HG03039 (cell line): ENCODE results near the gene PAX8.
"Not testable (repeated sequence)": the region's sequence is repeated elsewhere in the genome, so short reads cannot be mapped to it uniquely, and the experiment has no call there.

Source experiments
- ATAC-seq: cut with Tn5 transposase; IDR thresholded peaks from one replicate; pipeline ENCODE4 v1.9.1; 2021; ENCODE audit warnings: mild to moderate bottlenecking, moderate library complexity; ENCODE audit not compliant: unreplicated experiment

The PAX8 gene

GRCh38 chr2:113278742-113279139 is at the start of gene PAX8:
Gene PAX8 (minus strand): TSS chr2:113278921. CDS start chr2:113278394, 527 bp downstream.
- ATAC-seq = no peak

- no peak for ATAC-seq
Measured at GRCh38 chr2:113328043-113328442, 49.3 kb upstream of the PAX8 start.

DNA sequence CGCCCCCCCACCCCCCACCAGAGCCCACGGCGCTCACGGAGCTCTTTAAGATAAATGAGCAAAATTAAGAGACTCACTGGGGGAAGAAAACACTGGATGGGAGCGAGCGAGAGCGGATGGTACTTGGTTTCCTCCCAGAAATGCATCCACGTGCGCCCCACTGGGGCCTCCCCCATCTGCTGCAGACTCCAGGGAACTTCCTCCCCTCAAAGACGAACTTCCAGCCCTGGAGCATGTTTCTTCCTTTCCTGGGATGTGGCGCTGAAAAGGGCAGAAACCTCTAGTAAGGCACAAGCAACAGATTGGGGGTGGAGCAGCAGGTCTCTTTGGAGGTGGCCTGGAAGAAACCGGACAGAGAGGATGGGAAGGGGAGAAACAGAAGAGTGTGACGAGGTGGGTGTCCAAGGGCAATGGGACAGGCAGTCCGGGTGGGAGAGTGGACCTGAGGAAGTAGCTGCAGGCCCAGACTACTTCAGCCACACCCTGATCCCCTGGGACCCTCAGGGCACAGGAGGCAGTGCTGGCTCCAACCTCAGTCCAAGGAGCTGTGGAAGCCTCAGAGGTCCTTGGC is 46.5 kb upstream of the PAX8 start:
- not testable (repeated sequence) for ATAC-seq

DNA sequence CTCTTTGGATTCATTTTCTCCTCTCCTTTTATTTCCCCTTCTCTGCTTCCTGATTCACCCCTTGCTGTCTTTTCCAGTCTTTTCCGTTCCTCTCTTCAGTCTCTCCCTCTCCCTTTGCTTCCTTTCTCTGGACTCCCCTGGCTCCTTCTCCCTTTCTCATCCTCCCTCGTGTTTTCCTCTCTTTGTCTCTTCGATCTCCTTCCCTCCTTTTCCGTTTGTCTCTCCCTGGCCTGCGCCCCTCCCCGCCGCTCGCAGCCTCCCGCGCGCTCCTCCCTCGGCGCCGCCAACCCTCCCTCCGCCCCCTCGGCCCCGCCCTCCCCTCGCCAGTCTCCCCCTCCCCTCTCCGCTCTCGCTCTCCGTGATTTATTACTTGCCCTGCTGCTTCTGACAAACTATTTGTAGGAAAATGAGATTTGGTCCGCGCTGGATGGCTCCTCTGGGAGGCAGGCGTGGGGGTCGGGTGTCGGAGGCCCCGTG is 46.0 kb upstream of the PAX8 start:
- no peak for ATAC-seq

DNA sequence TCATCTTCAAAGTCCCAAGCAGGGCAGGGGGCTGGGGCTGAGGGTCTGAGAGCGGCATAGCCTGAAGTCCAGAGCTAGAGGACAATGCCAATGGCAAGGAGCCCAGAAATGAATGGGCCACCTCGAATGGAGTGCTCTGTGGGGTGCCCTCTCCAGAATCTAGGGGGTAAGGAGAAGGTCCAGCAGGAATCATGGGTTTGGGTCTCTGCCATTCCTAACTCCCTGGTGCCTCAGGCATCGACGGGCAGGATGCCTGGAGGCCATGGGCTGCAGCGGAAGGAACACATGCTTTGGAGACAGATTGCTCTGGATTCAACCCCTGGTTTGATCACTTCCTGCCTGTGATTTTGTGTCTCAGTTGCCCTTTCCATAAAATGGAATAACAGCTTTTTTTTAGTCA is 44.4 kb upstream of the PAX8 start:
- ATAC-seq = not testable (repeated sequence)

GRCh38 chr2:113320106-113320505 is 41.4 kb upstream of the PAX8 start:
- not testable (repeated sequence) for ATAC-seq

DNA sequence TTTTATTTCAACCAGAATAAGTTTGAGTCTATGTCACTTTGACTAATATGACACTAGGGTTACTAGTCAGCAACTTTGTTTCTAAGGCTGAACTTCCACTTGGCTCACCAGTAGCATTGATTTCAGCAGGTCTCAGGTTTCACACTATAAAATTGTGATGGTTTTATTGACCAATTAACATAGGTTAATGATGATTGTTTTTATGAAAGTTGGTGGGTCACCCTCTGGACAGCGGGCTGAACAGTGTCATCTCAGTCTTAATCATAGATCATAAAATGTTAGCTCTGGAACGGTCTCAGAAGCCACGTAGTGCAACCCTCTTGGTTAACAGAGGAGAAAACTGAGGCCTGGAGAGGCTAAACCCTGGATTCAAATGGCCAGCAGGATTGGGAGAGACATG is 40.2 kb upstream of the PAX8 start:
- ATAC-seq = not testable (repeated sequence)

- no peak for ATAC-seq
Measured at GRCh38 chr2:113316085-113316484, 37.4 kb upstream of the PAX8 start.

DNA sequence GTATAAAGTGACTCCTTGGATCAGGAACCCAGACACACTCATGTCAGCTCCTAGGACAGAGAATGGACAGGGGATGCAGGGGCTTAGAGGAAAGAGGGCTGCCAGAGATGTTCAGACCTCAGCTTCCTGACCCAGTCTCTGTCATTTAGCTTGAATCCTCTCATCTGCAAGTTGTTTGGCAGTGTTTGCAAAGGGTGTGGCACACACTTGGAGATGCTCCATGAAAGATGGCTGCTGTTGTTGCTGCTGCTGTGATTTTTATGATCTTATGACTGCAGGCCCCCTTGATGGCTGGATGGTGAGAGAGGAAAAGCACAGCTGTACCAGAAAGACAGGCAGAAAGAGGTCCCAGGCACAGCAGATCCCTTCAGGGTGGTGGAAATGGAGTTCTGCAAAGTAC is 35.9 kb upstream of the PAX8 start:
- ATAC-seq = not testable (repeated sequence)

DNA sequence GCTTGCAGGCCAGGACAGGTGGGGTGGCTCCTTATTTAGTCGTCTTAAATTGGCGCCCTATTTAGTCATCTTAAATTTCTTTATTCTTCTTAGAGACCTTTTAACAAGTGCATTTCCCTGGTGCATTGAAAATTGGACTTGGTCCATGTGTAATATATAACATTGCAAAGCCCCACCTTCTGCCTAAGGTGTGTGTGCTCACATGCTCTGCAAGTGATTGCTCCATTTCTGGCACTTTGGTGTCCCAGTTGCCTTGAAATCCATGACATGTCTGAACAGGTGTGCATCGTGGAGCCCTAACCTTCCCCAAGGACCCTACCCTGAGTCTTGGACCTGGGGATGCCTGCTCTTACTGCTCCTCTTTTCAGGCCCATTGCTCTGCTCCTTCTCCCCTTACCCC is 35.5 kb upstream of the PAX8 start:
- not testable (repeated sequence) for ATAC-seq

DNA sequence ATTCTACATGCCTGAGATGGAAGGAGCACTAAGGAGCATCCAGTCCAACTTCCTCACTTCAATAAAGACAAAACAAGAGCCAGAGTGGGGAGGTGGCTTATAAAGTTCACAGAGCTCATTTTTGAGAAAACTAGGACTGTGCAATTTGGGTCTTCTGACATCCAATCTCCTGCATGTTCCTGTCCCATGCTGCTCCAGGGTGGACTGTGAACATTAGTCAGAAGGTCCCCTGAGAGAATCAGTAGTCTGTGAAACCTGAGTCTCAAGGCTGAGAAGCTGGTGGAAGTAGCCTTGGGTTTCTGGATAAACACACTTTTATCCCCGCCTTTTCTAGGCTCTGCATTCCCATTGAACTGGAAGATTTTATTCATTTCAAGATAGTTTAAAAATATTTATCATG is 33.1 kb upstream of the PAX8 start:
- not testable (repeated sequence) for ATAC-seq

GRCh38 chr2:113311191-113311590 is 32.5 kb upstream of the PAX8 start:
- ATAC-seq = not testable (repeated sequence)

GRCh38 chr2:113309655-113310387 is 31.1 kb upstream of the PAX8 start:
- no peak for ATAC-seq

DNA sequence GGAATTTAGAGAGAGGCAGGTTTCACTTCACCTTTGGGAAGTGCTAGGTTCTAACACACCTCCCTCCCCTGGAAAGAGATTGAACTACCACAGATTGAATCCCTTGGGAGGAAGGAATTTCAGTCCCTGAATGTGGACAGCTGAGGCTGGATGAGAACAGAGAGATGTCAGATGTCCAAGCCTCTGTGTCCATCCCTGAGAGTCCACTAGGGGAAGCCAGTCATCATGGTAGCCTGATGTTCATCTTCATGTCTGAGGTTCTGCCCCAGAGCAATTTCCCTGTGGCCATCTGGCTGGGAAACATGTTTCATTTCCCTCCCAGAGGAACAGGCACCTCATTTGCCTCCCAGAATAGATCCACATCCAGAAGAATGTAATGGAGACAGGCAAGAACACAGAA is 30.1 kb upstream of the PAX8 start:
- ATAC-seq = not testable (repeated sequence)

- ATAC-seq = not testable (repeated sequence)
Measured at GRCh38 chr2:113306207-113306606, 27.5 kb upstream of the PAX8 start.

DNA sequence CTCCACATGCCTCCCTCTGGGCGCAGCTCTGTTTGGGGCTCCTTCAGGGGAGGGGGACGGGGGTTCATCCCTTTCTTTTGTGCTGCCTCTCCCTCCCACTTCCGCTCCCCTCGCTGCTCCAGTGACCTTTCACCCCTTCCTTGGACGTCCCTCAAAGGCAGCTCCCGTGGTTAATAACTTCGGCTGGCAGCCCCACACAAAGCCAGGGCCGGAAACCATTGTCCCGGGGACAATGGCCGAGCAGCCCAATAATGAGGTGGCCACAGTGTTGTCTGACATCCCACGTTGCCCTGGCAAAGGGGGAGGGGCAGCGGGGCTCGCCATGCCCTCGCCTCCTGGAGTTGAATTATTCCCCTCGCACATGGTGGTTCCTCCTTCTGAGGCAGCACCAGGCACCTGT is 27.0 kb upstream of the PAX8 start:
- ATAC-seq = not testable (repeated sequence)

GRCh38 chr2:113305146-113305545 is 26.4 kb upstream of the PAX8 start:
- ATAC-seq = no peak

- no peak for ATAC-seq
Measured at GRCh38 chr2:113304702-113305101, 26.0 kb upstream of the PAX8 start.

DNA sequence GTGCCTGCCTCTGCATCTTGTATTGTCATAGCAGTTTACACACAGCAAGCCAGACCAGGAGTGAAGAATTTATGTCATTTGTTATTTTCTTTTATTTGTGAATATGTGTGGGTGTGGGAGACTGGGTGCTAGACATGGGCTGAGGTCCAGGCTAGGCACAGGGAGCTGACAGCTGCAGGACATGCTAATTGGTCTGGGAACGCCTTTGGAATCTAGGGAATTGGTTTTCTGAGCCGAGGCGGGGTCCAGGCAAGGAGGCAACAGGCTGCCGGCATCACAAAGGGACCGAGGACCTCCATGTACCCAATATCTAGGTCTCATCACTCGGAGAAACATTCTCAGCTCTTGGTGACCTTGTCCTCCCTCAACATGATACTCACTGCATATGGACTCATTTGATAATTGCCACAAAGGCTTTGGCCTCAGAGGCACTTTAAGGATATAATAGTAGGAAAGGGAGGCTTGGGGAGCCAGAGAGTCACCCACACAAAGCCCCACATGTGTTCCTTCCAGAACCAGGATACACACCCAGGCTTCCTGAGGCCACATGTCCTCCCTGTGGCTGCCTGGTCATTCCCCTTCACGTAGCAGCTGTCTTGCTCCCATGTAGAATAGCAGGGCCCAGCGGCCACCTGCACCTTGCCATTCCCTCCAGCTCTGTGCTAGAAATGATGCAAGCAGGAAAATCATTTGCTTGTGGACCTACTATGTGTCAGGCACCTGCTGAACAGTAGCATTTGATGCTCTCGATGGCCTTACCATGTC is 23.7 kb upstream of the PAX8 start:
- not testable (repeated sequence) for ATAC-seq

GRCh38 chr2:113300281-113300680 is 21.6 kb upstream of the PAX8 start:
- no peak for ATAC-seq

GRCh38 chr2:113298176-113298575 is 19.5 kb upstream of the PAX8 start:
- no peak for ATAC-seq

- ATAC-seq = not testable (repeated sequence)
Measured at GRCh38 chr2:113297590-113297989, 18.9 kb upstream of the PAX8 start.
